ENCODE results near the gene CDYL. TPM values are rescaled to one million over a fixed set of nuclear protein-coding genes. Genes with fewer than 3 reads are reported as not detected.

Gene CDYL
- polyA plus RNA-seq, 1 experiment, result 26.6 TPM

- ChIA-PET CTCF (no interaction called here), POLR2A (no interaction called here)
- Histone ChIP-seq H3K4me3 (ENCODE audit: low read depth, low read length) (no peak overlapping the region), H3K9me3 (ENCODE audit: control insufficient read depth, insufficient read depth, low read length) (no peaks in the 10 kb centered on the region), H3K27ac (ENCODE audit: low read depth, low read length) (no peak overlapping the region), H3K27me3 (ENCODE audit: control insufficient read depth, insufficient read depth, low read length) (no peaks in the 10 kb centered on the region)
- no peak for DNase-seq (ENCODE audit: low read depth, low spot score)
- no peak for TF ChIP-seq CTCF (IDR thresholded peaks at IDR 0.05; ENCODE audit: low read depth, low read length)
Measured at GRCh38 chr6:4925580-4925979, 149.4 kb downstream of the CDYL start.

- TF ChIP-seq CTCF (IDR thresholded peaks at IDR 0.05; ENCODE audit: low read depth, low read length), result no peak
- no peak for DNase-seq (ENCODE audit: low read depth, low spot score)
- POLR2A ChIA-PET, result interaction anchor here (1.7 kb wide), 1 partner anchor 14 kb away, joined by 5 read pairs; no protein-coding TSS in a partner anchor
Measured at GRCh38 chr6:4928426-4928825, 152.2 kb downstream of the CDYL start.

GRCh38 chr6:4929097-4929718, 153.0 kb downstream of the CDYL start:
- H3K27ac ChIP-seq (ENCODE audit: low read depth, low read length), result no peak overlapping the region
- CTCF ChIA-PET, result interaction anchor here (1.2 kb wide), 1 partner anchor 10 kb away, joined by 4 read pairs; no protein-coding TSS in a partner anchor
- no peaks in the 10 kb centered on the region for H3K9me3 ChIP-seq (ENCODE audit: control insufficient read depth, insufficient read depth, low read length)
- no peak for TF ChIP-seq CTCF (IDR thresholded peaks at IDR 0.05; ENCODE audit: low read depth, low read length)
- no peaks in the 10 kb centered on the region for H3K27me3 ChIP-seq (ENCODE audit: control insufficient read depth, insufficient read depth, low read length)
- DNase-seq (ENCODE audit: low read depth, low spot score), result no peak
- no peak overlapping the region for H3K4me3 ChIP-seq (ENCODE audit: low read depth, low read length)
- POLR2A ChIA-PET, result no interaction called here

More at GRCh38 chr6:4928426-4928825, 152.2 kb downstream of the CDYL start:
- no peaks in the 10 kb centered on the region for H3K9me3 ChIP-seq (ENCODE audit: control insufficient read depth, insufficient read depth, low read length)
- CTCF ChIA-PET, result interaction anchor here (1.2 kb wide), 1 partner anchor 11 kb away, joined by 4 read pairs; no protein-coding TSS in a partner anchor
- H3K27me3 ChIP-seq (ENCODE audit: control insufficient read depth, insufficient read depth, low read length), result no peaks in the 10 kb centered on the region
- H3K4me3 ChIP-seq (ENCODE audit: low read depth, low read length), result no peak overlapping the region
- H3K27ac ChIP-seq (ENCODE audit: low read depth, low read length), result no peak overlapping the region

GRCh38 chr6:4930025-4930691, 154.0 kb downstream of the CDYL start:
- ChIA-PET POLR2A (no interaction called here), CTCF (no interaction called here)
- no peaks in the 10 kb centered on the region for H3K9me3 ChIP-seq (ENCODE audit: control insufficient read depth, insufficient read depth, low read length)
- no peak overlapping the region for H3K27ac ChIP-seq (ENCODE audit: low read depth, low read length)
- no peak for TF ChIP-seq CTCF (IDR thresholded peaks at IDR 0.05; ENCODE audit: low read depth, low read length)
- H3K27me3 ChIP-seq (ENCODE audit: control insufficient read depth, insufficient read depth, low read length), result no peaks in the 10 kb centered on the region
- no peak overlapping the region for H3K4me3 ChIP-seq (ENCODE audit: low read depth, low read length)
- no peak for DNase-seq (ENCODE audit: low read depth, low spot score)

GRCh38 chr6:4931530-4932227, 155.5 kb downstream of the CDYL start:
- no peak for DNase-seq (ENCODE audit: low read depth, low spot score)
- Histone ChIP-seq H3K9me3 (ENCODE audit: control insufficient read depth, insufficient read depth, low read length) (no peaks in the 10 kb centered on the region), H3K27me3 (ENCODE audit: control insufficient read depth, insufficient read depth, low read length) (no peaks in the 10 kb centered on the region), H3K27ac (ENCODE audit: low read depth, low read length) (no peak overlapping the region), H3K4me3 (ENCODE audit: low read depth, low read length) (no peak overlapping the region)
- ChIA-PET POLR2A (no interaction called here), CTCF (no interaction called here)
- TF ChIP-seq CTCF (IDR thresholded peaks at IDR 0.05; ENCODE audit: low read depth, low read length), result no peak

All from AG04450 (cell line).